DMS53 (cell line): ENCODE results near the gene DDX20.
A peak's percentile ranks its signal among the peaks of the same experiment; 100 is the strongest.
"Not testable (repeated sequence)": the region's sequence is repeated elsewhere in the genome, so short reads cannot be mapped to it uniquely, and the experiment has no call there.

Source experiments
- DNase-seq: peaks from one replicate; lab custom pipeline; 2025; lab: John Stamatoyannopoulos, UW

DDX20 gene

GRCh38 chr1:111733183-111733991, 22.3 kb upstream of the DDX20 start:
- peak; percentile 98 for DNase-seq

- DNase-seq, result no peak
These were observed 21.7 kb upstream of the DDX20 start for GRCh38 chr1:111733992-111734341.

GRCh38 chr1:111734426-111734825, 21.3 kb upstream of the DDX20 start:
- DNase-seq, result no peak

DNA sequence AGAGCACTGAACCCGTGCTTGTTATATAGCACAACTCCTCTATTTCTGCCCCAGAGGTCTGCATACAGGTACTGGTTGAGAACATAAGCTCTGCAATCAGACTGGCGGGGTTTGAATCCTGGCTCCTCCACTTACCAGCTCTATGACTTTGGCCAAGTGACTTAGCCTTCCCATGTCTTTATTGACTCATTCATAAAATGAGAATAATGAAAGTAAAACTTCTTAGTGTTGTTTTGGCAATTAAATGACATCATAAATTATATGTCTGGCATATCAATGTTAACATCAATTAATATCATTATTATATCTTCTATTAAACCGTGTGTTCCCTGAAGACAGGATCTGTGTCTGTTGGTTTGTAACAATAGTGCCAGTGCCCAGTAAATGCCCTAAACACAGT, 20.8 kb upstream of the DDX20 start:
- DNase-seq, result no peak

DNA sequence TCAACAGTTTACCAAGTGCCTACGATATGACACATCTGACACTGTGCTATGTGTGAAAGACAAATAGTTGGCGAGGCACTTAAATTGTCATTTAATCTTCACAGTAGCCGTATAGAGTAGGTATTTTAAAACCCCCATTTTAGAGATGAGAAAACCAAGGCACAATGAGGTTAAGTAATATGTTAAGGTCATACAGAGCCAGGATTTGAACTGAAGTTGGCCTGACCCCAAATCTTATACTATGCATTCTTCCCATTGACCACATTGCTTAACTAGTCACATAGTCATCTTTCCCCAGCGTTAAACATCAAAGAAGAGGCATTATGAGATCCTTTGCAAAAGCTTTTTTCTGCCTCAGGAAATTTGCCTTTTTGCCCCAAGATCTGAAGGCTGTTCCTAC, 20.4 kb upstream of the DDX20 start:
- no peak for DNase-seq

- peak; percentile 44 for DNase-seq
These were observed 19.7 kb upstream of the DDX20 start for GRCh38 chr1:111735858-111736544.

DNA sequence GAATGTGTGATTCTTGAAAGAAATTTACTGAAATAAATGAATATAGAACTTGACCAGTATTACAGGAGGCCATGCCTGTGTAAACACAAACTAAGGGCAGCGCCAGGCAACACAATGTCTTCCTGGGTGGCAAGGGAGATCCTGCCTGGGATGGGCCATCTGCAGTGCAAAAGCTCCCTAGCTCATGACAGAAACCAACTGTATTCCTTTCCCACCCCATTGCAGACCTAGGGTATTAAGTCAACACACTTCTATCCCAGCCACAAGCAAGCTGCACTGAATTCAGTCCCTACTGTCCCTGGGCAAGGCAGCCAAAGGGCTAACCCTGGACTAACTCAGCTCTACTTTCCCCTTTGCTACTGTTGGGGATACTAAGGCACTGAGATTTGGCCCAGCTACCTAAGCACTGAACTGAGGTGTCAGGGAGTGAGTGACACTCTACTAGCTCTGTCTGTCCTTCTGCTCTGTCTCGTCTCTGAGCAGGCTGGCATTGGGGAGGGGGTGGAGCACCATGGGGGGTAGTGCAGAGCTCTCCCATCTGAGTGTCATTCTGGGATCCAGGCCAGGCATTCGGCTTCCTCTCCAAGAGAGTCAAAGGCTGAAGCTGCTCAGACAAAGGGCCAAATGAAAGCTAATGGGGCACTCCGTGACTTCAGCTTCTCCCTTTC, 19.0 kb upstream of the DDX20 start:
- no peak for DNase-seq

GRCh38 chr1:111737216-111738132, 18.2 kb upstream of the DDX20 start:
- peak; percentile 62 for DNase-seq

DNA sequence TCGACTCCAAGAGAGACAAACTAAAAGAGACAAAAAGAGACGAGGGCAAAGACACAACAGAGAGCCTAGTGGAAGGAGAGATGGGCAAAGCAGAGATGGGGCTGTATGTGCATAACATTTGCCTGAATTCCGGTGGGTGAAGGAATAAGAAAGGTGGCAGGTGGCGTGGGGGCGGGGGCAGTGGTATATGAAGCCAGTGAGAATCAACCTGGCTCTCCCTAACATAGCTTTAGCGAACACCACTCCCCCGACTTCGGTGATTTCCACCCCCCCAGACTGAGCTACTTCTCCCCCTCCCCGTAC, 17.6 kb upstream of the DDX20 start:
- no peak for DNase-seq

- DNase-seq, result peak; percentile 94
These were observed 17.1 kb upstream of the DDX20 start for GRCh38 chr1:111738436-111739193.

- peak; percentile 98 for DNase-seq
These were observed 16.3 kb upstream of the DDX20 start, which contains the start of gene INKA2 for GRCh38 chr1:111739194-111739924. TSS of gene INKA2 (minus strand) at chr1:111739395. CDS start at chr1:111739242, 153 bp downstream.

DNA sequence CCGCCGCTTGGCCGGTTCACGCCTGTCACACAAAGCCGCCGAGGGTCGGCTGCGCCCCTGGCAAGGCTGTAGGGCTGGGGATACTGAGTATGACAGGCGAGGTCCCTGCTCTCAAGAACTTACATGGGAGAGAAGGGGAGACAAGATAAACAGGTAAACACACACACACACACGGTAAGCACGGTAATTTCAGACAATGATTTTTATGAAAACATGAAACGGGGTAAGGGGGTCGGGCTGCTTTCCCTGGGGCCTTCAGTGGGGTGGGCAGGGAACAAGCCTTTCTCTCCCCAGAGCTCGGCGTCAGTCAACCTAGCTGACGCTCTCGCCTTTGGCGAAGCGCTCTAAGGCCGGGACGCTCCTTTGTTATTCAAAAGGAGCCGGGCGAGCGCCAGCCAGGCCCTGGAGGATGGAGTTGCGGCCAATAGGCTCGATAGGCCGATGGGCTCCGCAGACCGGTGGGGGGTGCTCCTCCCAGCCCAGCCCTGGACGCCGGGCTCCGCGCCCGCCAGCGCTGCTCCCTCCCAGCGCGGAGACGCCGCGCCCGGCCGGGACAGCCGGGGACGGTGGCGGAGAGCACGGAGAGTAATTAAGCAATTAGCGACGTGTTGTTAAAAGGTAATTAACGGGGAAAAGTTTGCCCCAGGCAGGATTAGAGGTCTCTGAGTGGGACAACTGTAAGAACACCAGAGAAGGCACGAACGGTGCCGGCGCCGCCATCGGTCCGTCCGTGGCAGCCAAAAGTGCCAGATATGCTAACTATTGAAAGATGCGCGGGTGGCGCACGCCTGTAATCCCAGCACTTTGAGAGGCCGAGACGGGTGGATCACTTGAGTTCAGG, 15.6 kb upstream of the DDX20 start:
- peak; percentile 95 for DNase-seq

DNA sequence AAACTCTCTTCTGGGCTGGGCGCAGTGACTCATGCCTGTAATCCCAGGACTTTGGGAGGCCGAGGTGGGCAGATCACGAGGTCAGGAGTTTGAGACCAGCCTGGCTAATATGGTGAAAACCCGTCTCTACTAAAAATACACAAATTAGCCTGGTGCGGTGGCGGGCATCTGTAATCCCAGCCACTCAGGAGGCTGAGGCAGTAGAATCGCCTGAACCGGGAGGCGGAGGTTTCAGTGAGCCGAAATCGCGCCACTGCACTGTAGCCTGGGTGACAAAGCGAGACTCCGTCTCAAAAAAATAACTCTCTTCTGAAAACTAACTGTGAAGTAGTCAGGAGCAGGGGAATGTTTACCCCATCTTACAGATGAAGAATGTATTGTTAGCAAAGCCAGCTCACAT, 13.4 kb upstream of the DDX20 start:
- not testable (repeated sequence) for DNase-seq

GRCh38 chr1:111742938-111743549, 12.7 kb upstream of the DDX20 start:
- DNase-seq, result peak; percentile 15

DNA sequence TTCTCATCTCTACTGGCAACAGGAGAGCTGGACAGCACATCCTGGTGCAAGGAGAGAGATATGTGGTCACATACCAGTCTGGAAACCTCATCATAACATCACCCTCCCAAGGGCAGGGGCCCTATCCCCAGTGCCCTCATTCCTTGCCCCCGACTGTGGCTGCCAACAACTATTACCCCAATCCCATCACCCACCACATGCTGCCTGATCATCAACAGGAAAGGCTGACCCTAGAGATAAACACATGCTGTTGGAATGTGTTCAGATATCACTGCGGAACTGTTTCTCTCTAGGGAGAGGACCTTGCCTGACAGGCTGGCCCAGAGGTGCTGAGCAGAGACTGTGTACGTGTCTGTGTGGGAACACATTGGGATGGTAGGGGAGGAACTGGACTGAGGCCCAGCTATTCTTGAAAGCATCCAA, 12.0 kb upstream of the DDX20 start:
- no peak for DNase-seq

DNA sequence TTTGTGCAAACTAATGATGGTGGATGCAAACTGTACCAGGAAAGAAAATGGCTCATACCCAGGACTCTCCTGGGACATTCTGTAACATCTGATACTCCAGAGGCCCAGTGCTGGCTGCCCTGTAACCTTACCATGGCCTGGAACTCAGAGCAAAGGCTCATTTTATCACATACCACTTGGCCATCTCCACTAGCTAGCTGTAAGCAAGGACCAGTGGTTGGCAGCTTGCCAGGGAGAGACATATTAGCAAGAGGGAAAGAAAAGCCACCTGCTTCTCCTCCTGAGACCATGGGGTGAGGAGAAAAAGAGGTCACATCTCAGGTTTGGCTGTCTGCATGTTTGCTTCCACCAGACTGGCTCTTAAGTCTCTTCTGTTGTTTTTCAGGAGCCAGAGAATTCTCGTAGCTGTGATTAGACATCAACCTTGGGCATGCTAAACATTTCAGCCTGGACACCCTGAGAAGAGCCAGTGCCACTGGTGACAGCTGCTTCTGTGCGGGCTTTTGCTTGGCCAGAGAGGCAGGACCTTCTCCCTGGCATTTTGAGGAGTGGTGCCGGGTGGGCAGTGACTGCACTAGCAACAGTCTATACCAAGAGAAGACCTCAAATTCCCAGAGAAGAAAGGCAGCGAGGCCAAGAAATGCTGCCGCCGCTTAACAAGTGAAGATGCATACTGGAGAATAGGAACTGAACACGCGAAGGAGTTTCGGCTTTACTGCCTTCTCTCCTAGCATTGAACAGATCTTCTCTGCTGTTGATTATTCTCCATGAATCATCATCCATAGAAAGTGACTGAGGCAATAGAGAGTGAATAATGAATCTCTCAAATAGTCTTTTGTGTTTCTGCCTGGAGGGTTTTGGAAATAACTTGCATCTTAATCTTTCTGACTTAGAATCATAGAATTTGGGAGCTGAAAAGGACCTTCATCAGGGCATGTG, 9.8 kb upstream of the DDX20 start:
- peak; percentile 31 for DNase-seq

- DNase-seq, result no peak
These were observed 9.1 kb upstream of the DDX20 start for GRCh38 chr1:111746614-111746999.

- peak; percentile 88 for DNase-seq
These were observed 8.4 kb upstream of the DDX20 start for GRCh38 chr1:111747282-111747734.
